Cardiac fibroblast (primary cell): ENCODE data around the gene BSPRY.

Experiments
- DNase-seq, 2 donors: peaks; one replicate each; pipeline versions ENCODE4 v3.0.0 to v3.0.0-alpha.2; 2010; ENCODE audit warnings: low read depth in 2 of 2
- H3K4me3 ChIP-seq, 2 donors: replicated peaks in 1 of 2; 1 replicate in 1 of 2; 2 replicates in 1 of 2; pipeline ENCODE4 v1.5.1; 2011; ENCODE audit warnings: low read depth in 2 of 2, low read length in 2 of 2, mild to moderate bottlenecking in 2 of 2, moderate library complexity in 1 of 2
- TF ChIP-seq, protein P1 (sequence below): IDR thresholded peaks from one replicate; pipeline ENCODE4 v1.5.1; 2011; ENCODE audit warnings: low read depth, mild to moderate bottlenecking, low read length, inconsistent platforms

The BSPRY gene

DNA sequence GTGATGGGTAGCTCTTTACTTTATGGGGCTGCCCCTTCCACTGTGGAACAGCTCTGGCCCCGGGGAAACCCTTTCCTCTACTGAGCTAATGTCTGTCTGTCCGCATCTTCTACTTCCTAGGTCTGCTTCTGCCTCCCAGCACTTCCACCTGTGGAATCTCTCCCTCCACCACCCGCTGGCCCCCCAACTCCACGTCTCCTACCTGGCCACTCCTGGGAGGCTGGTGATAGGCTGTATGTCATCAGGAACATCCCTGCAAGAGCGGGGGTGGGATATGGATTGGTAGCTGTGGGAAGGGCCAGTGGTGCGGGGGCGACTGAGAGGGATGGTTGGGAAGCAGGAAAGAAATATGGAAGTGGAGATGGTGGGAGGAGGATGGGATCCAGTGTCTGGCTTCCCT lies 42.6 kb downstream of the BSPRY start:
- no peak for DNase-seq
- TF ChIP-seq, protein P1, sequence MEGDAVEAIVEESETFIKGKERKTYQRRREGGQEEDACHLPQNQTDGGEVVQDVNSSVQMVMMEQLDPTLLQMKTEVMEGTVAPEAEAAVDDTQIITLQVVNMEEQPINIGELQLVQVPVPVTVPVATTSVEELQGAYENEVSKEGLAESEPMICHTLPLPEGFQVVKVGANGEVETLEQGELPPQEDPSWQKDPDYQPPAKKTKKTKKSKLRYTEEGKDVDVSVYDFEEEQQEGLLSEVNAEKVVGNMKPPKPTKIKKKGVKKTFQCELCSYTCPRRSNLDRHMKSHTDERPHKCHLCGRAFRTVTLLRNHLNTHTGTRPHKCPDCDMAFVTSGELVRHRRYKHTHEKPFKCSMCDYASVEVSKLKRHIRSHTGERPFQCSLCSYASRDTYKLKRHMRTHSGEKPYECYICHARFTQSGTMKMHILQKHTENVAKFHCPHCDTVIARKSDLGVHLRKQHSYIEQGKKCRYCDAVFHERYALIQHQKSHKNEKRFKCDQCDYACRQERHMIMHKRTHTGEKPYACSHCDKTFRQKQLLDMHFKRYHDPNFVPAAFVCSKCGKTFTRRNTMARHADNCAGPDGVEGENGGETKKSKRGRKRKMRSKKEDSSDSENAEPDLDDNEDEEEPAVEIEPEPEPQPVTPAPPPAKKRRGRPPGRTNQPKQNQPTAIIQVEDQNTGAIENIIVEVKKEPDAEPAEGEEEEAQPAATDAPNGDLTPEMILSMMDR: no peak
- H3K4me3 ChIP-seq: no peak overlapping the region

DNA sequence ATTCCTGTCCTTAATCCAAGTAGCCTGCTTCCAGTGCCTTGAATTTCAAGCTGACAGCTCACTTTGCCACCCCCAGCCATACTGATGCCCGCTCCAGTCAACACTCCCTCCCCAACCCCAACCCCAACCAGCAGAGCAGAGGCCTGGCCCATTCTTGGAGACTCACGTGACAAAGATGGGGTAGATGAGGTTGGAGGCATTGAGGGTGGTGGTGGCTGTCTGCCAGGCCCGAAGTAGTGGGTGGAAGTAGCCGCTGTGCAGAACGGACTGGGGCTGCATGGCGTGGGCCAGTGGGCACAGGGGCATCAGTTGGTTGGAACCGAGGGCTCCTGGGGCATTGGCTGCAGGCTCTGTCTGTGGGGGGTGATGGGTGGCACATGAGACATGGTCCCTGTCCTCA lies 43.9 kb downstream of the BSPRY start:
- TF ChIP-seq, protein P1: no peak
- DNase-seq: no peak
- no peak overlapping the region for H3K4me3 ChIP-seq

DNA sequence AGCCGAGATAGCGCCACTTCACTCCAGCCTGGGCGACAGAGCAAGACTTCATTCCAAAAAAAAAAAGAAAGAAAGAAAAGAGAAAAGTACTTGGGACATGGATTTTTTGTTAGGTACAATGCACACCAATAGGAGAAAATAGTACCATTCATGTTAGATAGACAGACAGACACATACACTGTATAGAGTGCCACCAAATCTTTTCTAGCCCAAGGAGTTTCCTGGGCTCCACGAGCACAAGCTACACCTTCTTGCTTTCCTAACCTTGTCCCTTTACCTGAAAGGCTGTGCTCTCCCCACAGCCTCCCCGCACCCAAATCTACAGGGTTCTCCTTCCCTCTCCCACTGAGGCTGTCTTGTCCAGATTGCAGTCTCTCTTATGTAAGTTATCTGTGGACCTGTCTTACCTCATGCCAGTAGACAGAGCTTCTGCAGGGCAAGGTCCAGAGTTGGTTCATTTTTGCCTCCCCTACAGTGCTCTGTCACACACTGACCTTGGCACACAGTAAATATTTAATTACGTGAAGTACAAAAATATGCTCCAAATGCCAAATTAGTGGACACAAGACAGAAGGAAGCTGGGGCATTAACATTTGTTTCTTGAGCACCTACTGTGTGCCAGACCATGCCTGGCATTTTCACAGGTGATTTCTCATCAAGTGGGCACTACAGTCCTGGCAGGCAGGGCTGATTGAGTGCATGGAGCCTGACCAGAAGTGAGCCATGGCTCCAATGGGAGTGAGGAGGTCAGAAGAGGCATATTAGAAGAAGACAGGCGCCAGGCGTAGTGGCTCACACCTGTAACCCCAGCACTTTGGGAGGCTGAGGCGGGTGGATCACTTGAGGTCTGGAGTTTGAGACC lies 45.9 kb downstream of the BSPRY start:
- no peak overlapping the region for H3K4me3 ChIP-seq
- no peak for DNase-seq
- TF ChIP-seq, protein P1: no peak

DNA sequence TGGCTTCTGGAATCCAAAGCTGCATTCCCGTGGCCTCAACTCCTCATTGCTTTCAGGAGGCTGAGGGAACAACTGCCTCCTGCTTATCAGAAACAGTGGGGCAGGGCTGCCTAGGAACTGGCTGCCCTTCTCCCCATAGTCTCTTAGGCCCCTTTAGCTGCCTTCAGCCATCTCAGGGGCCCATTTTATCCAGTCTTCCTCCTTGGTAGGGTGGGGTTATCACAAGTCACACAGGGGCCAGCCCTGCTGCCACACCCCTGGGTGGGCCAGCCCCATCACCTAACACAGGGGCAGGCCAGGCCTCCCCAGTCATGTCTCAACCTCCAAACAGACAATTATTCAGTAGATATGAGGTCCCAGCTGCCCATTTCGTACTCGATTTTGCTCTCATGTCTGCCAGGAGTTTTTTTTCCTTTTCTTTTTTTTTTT lies 47.9 kb downstream of the BSPRY start:
- no peak for DNase-seq
- TF ChIP-seq, protein P1: no peak
- no peak overlapping the region for H3K4me3 ChIP-seq

DNA sequence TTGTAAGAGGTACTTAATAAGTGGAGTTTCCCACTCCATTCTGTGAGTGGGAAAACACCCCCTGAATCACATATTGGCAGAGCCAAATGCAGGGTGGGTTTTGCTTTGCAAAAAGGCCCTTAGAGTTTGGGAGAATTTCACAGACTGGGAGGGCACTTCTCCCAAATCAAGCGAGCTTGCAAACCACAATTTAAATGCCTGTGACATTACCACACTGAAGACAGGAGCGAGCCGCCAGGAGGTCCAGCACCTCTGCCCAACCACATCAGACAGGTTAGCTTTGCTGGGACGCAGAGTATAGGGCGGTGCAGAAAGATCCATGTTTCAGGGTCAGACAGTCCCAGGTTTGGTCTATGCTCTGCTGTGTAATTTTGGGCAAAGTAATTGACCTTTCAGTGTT lies 49.5 kb downstream of the BSPRY start:
- TF ChIP-seq, protein P1: no peak
- peak in 1 of 2 donors; percentile 10 for DNase-seq
- no peak overlapping the region for H3K4me3 ChIP-seq

DNA sequence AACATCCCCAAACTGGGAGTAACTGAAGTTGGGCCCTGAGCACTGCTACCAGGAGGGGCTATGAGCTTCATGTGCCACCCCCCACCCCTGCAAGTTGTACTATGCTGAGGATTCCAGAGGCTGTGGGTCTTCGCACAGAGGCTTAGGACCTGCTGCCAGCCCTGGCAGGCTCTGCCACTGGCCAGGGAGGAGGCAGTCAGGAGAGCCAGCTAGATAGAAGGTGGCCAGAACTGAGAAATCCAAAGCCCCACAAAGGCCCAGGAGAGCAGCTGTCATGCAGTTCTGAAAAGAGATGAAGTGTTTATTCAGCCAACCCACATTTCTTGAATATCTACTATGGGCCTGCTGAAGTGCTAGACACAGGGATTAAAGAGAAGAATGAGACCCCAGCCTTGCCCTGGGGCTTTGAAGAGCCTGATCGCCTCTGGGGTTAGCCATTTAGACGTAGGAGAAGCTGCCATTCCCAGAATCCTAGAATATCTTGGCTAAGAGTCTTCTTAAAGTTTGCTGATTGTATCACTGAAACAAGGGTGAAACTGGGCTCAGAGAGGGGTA lies 50.4 kb downstream of the BSPRY start:
- TF ChIP-seq, protein P1: no peak
- peak overlapping the region in 1 of 2 donors; percentile 93 for H3K4me3 ChIP-seq
- no peak for DNase-seq
